DOHH2 (cell line): ENCODE measurements around the gene MSMB.

Source experiments
- H3F3A ChIP-seq: fragments of 200-600 bp; sonication (generic), shearing (Covaris generic); 2 replicates; pipeline ENCODE4 v1.6.0; 2016; ENCODE audit warnings: antibody characterized with exemption, mild to moderate bottlenecking; ENCODE audit not compliant: control insufficient read depth, insufficient read depth
- H3K27ac ChIP-seq: fragments of 200-600 bp; sonication (generic); 2 replicates; pipeline ENCODE4 v1.5.1; 2014; ENCODE audit warnings: low read depth, mild to moderate bottlenecking, low read length, moderate library complexity
- H3K27me3 ChIP-seq: fragments of 200-600 bp; sonication (generic); 2 replicates; pipeline ENCODE4 v1.6.1; 2014; ENCODE audit warnings: mild to moderate bottlenecking, low read length, mixed read lengths; ENCODE audit not compliant: control insufficient read depth
- H3K36me3 ChIP-seq: fragments of 200-600 bp; sonication (generic); 2 replicates; pipeline ENCODE4 v1.6.1; 2014; ENCODE audit warnings: mild to moderate bottlenecking, low read length, moderate library complexity, mixed read lengths; ENCODE audit not compliant: control insufficient read depth
- H3K4me1 ChIP-seq: fragments of 200-600 bp; sonication (generic); 2 replicates; pipeline ENCODE4 v1.6.1; 2014; ENCODE audit warnings: mild to moderate bottlenecking, low read length, mixed read lengths; ENCODE audit not compliant: control insufficient read depth
- H3K4me2 ChIP-seq: fragments of 200-600 bp; sonication (generic); 2 replicates; pipeline ENCODE4 v1.6.0; 2014; ENCODE audit warnings: mild to moderate bottlenecking, low read length, moderate library complexity
- H3K4me3 ChIP-seq: fragments of 200-600 bp; sonication (generic); 2 replicates; pipeline ENCODE4 v1.5.1; 2014; ENCODE audit warnings: mild to moderate bottlenecking, low read length, mixed read lengths
- H3K79me2 ChIP-seq: fragments of 200-600 bp; sonication (generic); 2 replicates; pipeline ENCODE4 v1.6.1; 2014; ENCODE audit warnings: mild to moderate bottlenecking, low read length, mixed read lengths; ENCODE audit not compliant: control insufficient read depth
- H3K9me2 ChIP-seq: fragments of 200-600 bp; sonication (generic); replicated peaks from 2 replicates; pipeline ENCODE4 v1.6.1; 2014; ENCODE audit warnings: mild to moderate bottlenecking, low read length, mixed read lengths; ENCODE audit not compliant: control insufficient read depth
- H3K9me3 ChIP-seq: fragments of 200-600 bp; sonication (generic); 2 replicates; pipeline ENCODE4 v1.6.1; 2014; ENCODE audit warnings: antibody characterized with exemption, low read length, mixed read lengths; ENCODE audit not compliant: control insufficient read depth, insufficient read depth
- H4K20me1 ChIP-seq: fragments of 200-600 bp; sonication (generic); 2 replicates; pipeline ENCODE4 v1.6.0; 2014; ENCODE audit warnings: low read depth, mild to moderate bottlenecking, antibody characterized with exemption, low read length, moderate library complexity; ENCODE audit not compliant: control insufficient read depth, insufficient read depth
- CTCF ChIP-seq: fragments of 200-600 bp; sonication (generic); IDR thresholded peaks from one replicate; pipeline ENCODE4 v1.5.1; 2014; ENCODE audit warnings: antibody characterized with exemption, mild to moderate bottlenecking, low read depth, low read length; ENCODE audit not compliant: poor library complexity, severe bottlenecking
- EZH2phosphoT487 ChIP-seq: fragments of 200-600 bp; sonication (generic); IDR thresholded peaks from 2 replicates; pipeline ENCODE4 v1.6.1; 2017; ENCODE audit warnings: borderline replicate concordance, mild to moderate bottlenecking, antibody characterized with exemption, low read length, moderate library complexity, mixed read lengths

Gene MSMB

DNA sequence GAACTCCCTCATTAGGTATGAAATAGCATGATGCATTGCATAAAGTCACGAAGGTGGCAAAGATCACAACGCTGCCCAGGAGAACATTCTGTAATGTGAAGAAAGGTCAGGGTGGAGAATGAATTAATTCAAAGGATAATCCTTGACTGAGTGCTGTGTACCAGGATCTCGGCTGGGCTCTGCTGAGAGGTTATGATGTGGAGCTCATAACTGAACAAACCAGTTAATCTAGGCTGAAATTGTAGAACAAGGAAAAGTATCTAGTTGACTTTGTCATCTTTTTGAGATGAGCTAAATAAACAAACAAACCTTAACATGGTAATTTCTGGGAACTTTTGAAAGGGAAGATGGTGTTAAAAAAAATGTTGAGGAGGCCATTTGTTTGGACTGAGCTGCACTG lies 6.1 kb downstream of the MSMB start:
- H3K9me3 ChIP-seq: no peaks in the 10 kb centered on the region
- H3K4me2 ChIP-seq: no peak overlapping the region
- H3K4me3 ChIP-seq: no peak overlapping the region
- H3F3A ChIP-seq: no peaks in the 10 kb centered on the region
- no peaks in the 10 kb centered on the region for H3K4me1 ChIP-seq
- TF ChIP-seq CTCF: no peak
- TF ChIP-seq EZH2phosphoT487: no peak
- peaks cover 6% of the 10 kb centered on the region; the same call in 1 of the 2 replicates for H3K27me3 ChIP-seq
- no peaks in the 10 kb centered on the region for H3K9me2 ChIP-seq
- H4K20me1 ChIP-seq: no peaks in the 10 kb centered on the region
- H3K36me3 ChIP-seq: no peaks in the 10 kb centered on the region
- no peaks in the 10 kb centered on the region for H3K79me2 ChIP-seq
- no peak overlapping the region for H3K27ac ChIP-seq

GRCh38 chr10:46037107-46037825 lies 8.8 kb downstream of the MSMB start:
- TF ChIP-seq CTCF (no peak), EZH2phosphoT487 (no peak)
- no peak overlapping the region for H3K4me3 ChIP-seq
- no peak overlapping the region for H3K27ac ChIP-seq
- no peaks in the 10 kb centered on the region for H3K79me2 ChIP-seq
- no peaks in the 10 kb centered on the region for H3K9me2 ChIP-seq
- no peak overlapping the region for H3K4me2 ChIP-seq
- no peaks in the 10 kb centered on the region for H3K9me3 ChIP-seq
- no peaks in the 10 kb centered on the region for H3K36me3 ChIP-seq
- H3K4me1 ChIP-seq: no peaks in the 10 kb centered on the region
- no peaks in the 10 kb centered on the region for H4K20me1 ChIP-seq
- 0 out of 2 replicates have a peak, but pooled peaks cover 4% of the 10 kb centered on the region for H3K27me3 ChIP-seq
- no peaks in the 10 kb centered on the region for H3F3A ChIP-seq

DNA sequence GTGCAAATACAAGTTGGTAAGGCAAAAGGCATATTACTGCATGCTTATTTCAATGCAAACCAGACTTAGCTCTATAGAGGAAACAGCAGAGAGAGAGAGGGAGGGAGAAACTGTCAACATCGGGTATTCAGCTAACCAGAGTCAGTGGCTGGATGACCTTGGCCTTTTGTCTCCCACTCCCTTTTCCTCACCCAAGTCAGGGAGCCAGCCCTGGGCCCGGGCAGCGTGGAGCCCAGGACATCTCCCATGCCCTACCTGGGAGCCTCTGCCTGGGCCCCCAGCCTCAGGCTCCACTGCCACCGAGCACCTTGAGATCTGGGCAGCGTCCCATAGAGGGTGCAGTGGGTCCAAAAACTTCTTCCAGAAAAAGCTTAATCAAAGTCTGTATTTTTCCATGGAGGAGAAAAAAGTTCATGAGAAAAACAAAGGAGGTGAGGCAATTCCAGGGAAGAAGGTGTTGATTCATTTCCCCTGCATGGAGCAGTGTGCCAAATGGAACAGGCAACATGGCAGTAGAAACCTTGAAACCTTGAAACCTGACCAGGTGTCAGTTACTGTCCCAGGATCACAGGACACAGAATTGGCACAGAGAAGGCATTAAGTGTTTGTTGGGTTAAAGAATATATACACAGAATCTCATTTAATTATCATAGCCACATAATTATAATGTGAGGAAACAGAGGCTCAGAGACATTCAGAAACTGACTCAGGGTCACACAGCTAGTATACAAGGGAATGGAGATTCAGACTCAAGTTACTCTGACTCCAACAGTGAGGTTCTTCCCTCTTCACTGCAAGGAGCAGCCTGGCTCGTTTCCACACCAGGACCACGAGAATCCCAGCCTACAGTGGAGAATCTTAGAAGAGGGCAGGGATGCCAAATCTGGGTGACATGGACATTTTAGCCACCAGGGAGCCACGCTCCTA lies 9.9 kb downstream of the MSMB start:
- H3K27ac ChIP-seq: no peak overlapping the region
- no peaks in the 10 kb centered on the region for H3F3A ChIP-seq
- no peaks in the 10 kb centered on the region for H3K4me1 ChIP-seq
- H3K4me2 ChIP-seq: no peak overlapping the region
- no peak overlapping the region for H3K4me3 ChIP-seq
- H3K9me2 ChIP-seq: no peaks in the 10 kb centered on the region
- no peaks in the 10 kb centered on the region for H3K9me3 ChIP-seq
- TF ChIP-seq CTCF: no peak
- no peak for TF ChIP-seq EZH2phosphoT487
- H3K27me3 ChIP-seq: 0 out of 2 replicates have a peak, but pooled peaks cover 4% of the 10 kb centered on the region
- no peaks in the 10 kb centered on the region for H3K36me3 ChIP-seq
- H3K79me2 ChIP-seq: no peaks in the 10 kb centered on the region
- no peaks in the 10 kb centered on the region for H4K20me1 ChIP-seq
